Lower leg skin (tissue), 3 donors: Measurements from ENCODE around the gene KEL.

Source experiments
- POLR2A ChIP-seq, 2 donors: fragments of 450-650 bp; IDR thresholded peaks; one replicate each; pipeline ENCODE4 v1.6.1; 2016 to 2017; ENCODE audit warnings: antibody characterized with exemption in 2 of 2, mild to moderate bottlenecking in 1 of 2, moderate library complexity in 1 of 2
- TF ChIP-seq, protein P1 (sequence below), 3 donors: fragments of 450-650 bp; IDR thresholded peaks; one replicate each; pipeline ENCODE4 v1.5.1; 2016; ENCODE audit warnings: antibody characterized with exemption in 3 of 3, mild to moderate bottlenecking in 3 of 3, moderate library complexity in 2 of 3

- TF ChIP-seq, protein P1, sequence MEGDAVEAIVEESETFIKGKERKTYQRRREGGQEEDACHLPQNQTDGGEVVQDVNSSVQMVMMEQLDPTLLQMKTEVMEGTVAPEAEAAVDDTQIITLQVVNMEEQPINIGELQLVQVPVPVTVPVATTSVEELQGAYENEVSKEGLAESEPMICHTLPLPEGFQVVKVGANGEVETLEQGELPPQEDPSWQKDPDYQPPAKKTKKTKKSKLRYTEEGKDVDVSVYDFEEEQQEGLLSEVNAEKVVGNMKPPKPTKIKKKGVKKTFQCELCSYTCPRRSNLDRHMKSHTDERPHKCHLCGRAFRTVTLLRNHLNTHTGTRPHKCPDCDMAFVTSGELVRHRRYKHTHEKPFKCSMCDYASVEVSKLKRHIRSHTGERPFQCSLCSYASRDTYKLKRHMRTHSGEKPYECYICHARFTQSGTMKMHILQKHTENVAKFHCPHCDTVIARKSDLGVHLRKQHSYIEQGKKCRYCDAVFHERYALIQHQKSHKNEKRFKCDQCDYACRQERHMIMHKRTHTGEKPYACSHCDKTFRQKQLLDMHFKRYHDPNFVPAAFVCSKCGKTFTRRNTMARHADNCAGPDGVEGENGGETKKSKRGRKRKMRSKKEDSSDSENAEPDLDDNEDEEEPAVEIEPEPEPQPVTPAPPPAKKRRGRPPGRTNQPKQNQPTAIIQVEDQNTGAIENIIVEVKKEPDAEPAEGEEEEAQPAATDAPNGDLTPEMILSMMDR (IDR thresholded peaks at IDR 0.05) = no peak
- TF ChIP-seq POLR2A (IDR thresholded peaks at IDR 0.05) = no peak
Measured at GRCh38 chr7:142961973-142962926, at the start of gene KEL.
